MM.1S (cell line): Measurements from ENCODE around the gene ACKR2.

Experiments
- CTCF ChIP-seq: fragments of 300-600 bp; sonication (generic); IDR thresholded peaks from 2 replicates; pipeline ENCODE4 v1.5.1; 2016; ENCODE audit warnings: antibody characterized with exemption, low read length, mixed read lengths
- EZH2 ChIP-seq: fragments of 300-600 bp; sonication (generic); optimal IDR thresholded peaks from 2 replicates; pipeline ENCODE3; 2017; ENCODE audit warnings: low read depth, mild to moderate bottlenecking, antibody characterized with exemption, low read length, mixed read lengths
- EZH2phosphoT487 ChIP-seq: fragments of 300-600 bp; sonication (generic); IDR thresholded peaks from 2 replicates; pipeline ENCODE4 v1.6.1; 2018; ENCODE audit warnings: antibody characterized with exemption, low read length

GRCh38 chr3:42892169-42892568 is 82.9 kb downstream of the ACKR2 start:
- TF ChIP-seq CTCF, result no peak
- no peak for TF ChIP-seq EZH2
- TF ChIP-seq EZH2phosphoT487, result no peak
